Measurements from ENCODE around the gene DOCK1. TPM values are rescaled to one million over a fixed set of nuclear protein-coding genes. Genes with fewer than 3 reads are reported as not detected.

The DOCK1 gene
- total RNA-seq, 1 experiment from 2014 or later, result 40.0 TPM

DNA sequence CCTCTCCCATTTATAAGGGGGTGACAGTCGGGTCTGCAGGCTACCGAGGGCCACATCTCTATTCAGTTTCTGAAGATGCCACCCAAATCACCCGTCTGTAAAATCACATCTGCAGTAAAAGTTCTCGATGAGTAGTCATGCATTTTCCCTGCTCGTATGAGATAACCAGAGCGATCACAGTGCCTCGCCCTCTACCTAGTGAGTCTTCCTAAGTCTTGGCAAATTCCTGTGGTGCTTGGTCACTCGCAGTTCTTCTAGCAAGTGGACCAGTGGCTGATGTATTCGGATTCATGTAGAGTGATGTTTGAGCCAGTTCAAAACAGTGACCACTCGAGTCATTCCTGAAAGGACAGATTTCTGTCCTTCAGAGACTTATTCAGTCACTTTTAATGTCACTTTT lies 246.3 kb downstream of the DOCK1 start:
- no TSS peak for BruUV-seq (replicated peaks)
- Mint-ChIP-seq H3K27me3 (ENCODE audit: insufficient read depth, unreplicated experiment) (no peaks in the 10 kb centered on the region), H3K27ac (ENCODE audit: low read depth, unreplicated experiment) (peak overlapping the region; percentile 93), H3K36me3 (ENCODE audit: insufficient read depth, unreplicated experiment) (no peaks in the 10 kb centered on the region), H3K4me1 (ENCODE audit: insufficient read depth, unreplicated experiment) (peaks cover 50% of the 10 kb centered on the region), H3K9me3 (ENCODE audit: unreplicated experiment) (no peaks in the 10 kb centered on the region), H3K4me3 (ENCODE audit: unreplicated experiment) (peak overlapping the region; percentile 41)
- CTCF ChIA-PET, result no interaction called here
- intact Hi-C loops (cut with micrococcal nuclease), result loop anchor here (5.0 kb wide), 2 partner anchors 109 to 249 kb away; no protein-coding TSS in a partner anchor
- no peak for TF ChIP-seq CTCF (IDR thresholded peaks at IDR 0.05; ENCODE audit: unreplicated experiment)
- DNase-seq (ENCODE audit: unreplicated experiment), result peak; percentile 50
- POLR2A ChIA-PET, result interaction anchor here (0.6 to 1.3 kb wide), 4 partner anchors 13 to 249 kb away, joined by 3 to 5 read pairs (median 3); no protein-coding TSS in a partner anchor

DNA sequence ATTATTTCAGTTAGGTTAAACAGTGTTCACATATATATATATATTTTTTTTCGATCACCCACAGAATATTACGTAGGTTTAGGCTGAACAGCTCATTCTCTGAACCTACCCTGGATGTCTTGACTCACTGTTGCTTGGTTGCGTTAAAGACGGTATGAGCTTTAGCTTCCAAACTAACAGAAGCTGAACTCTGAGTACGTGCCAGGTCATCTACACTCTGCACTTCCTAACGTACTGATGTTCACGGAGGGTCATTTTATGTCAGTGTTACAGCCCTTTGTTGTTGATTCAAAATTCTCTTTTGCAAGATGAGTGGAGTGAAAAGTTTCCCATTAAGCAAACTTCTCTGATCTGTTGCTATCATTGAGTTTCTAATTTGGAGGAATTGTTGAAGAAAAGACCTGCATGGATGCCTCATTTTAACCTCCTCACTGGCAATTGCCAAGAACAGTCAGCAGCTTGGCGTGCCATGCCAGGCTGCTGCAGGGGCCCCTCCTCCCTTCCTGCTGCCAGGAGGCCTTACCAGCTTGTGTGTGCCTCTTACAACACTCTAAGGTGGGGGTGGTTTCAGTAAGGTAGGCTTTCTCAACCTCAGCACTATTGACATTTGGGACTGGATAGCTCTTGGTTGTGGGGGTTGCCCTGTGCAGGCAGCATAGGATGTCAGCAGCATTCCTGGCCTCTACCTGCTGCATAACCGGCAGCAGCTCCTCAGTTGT lies 246.9 kb downstream of the DOCK1 start:
- ChIA-PET POLR2A (interaction anchor here (0.6 to 1.3 kb wide), 5 partner anchors 11 to 250 kb away, joined by 3 to 5 read pairs (median 3); no protein-coding TSS in a partner anchor), CTCF (interaction anchor here (1.1 kb wide), 1 partner anchor 16 kb away, joined by 7 read pairs; no protein-coding TSS in a partner anchor)
- peak; percentile 96 for DNase-seq (ENCODE audit: unreplicated experiment)
- no TSS peak for BruUV-seq (replicated peaks)
- Mint-ChIP-seq H3K27me3 (ENCODE audit: insufficient read depth, unreplicated experiment) (no peaks in the 10 kb centered on the region), H3K9me3 (ENCODE audit: unreplicated experiment) (no peaks in the 10 kb centered on the region), H3K4me1 (ENCODE audit: insufficient read depth, unreplicated experiment) (peaks cover 50% of the 10 kb centered on the region), H3K27ac (ENCODE audit: low read depth, unreplicated experiment) (peak overlapping the region; percentile 93), H3K4me3 (ENCODE audit: unreplicated experiment) (peak overlapping the region; percentile 41), H3K36me3 (ENCODE audit: insufficient read depth, unreplicated experiment) (no peaks in the 10 kb centered on the region)
- no peak for TF ChIP-seq CTCF (IDR thresholded peaks at IDR 0.05; ENCODE audit: unreplicated experiment)
- intact Hi-C loops (cut with micrococcal nuclease), result loop anchor here (5.0 kb wide), 2 partner anchors 110 to 250 kb away; no protein-coding TSS in a partner anchor

GRCh38 chr10:127153181-127153580 lies 248.0 kb downstream of the DOCK1 start:
- TF ChIP-seq CTCF (IDR thresholded peaks at IDR 0.05; ENCODE audit: unreplicated experiment), result no peak
- Mint-ChIP-seq H3K27me3 (ENCODE audit: insufficient read depth, unreplicated experiment) (no peaks in the 10 kb centered on the region), H3K36me3 (ENCODE audit: insufficient read depth, unreplicated experiment) (no peaks in the 10 kb centered on the region), H3K4me3 (ENCODE audit: unreplicated experiment) (no peak overlapping the region), H3K27ac (ENCODE audit: low read depth, unreplicated experiment) (peak overlapping the region; percentile 93), H3K4me1 (ENCODE audit: insufficient read depth, unreplicated experiment) (peaks cover 55% of the 10 kb centered on the region), H3K9me3 (ENCODE audit: unreplicated experiment) (no peaks in the 10 kb centered on the region)
- ChIA-PET POLR2A (interaction anchor here (0.7 to 0.8 kb wide), 2 partner anchors 10 to 664 kb away, joined by 3 read pairs; no protein-coding TSS in a partner anchor), CTCF (interaction anchor here (1.0 to 1.1 kb wide), 2 partner anchors 12 to 15 kb away, joined by 3 to 7 read pairs; no protein-coding TSS in a partner anchor)
- intact Hi-C loops (cut with micrococcal nuclease), result loop anchor here (5.0 kb wide), 2 partner anchors 111 to 251 kb away; no protein-coding TSS in a partner anchor
- no TSS peak for BruUV-seq (replicated peaks)
- no peak for DNase-seq (ENCODE audit: unreplicated experiment)

GRCh38 chr10:127154831-127155620 lies 249.8 kb downstream of the DOCK1 start:
- BruUV-seq (replicated peaks), result no TSS peak
- POLR2A ChIA-PET, result no interaction called here
- CTCF ChIA-PET, result no interaction called here

More at GRCh38 chr10:127154831-127155620, 249.8 kb downstream of the DOCK1 start:
- intact Hi-C loops (cut with micrococcal nuclease), result loop anchor here (5.0 kb wide), 2 partner anchors 113 to 253 kb away; no protein-coding TSS in a partner anchor
- Mint-ChIP-seq H3K4me1 (ENCODE audit: insufficient read depth, unreplicated experiment) (peaks cover 38% of the 10 kb centered on the region), H3K9me3 (ENCODE audit: unreplicated experiment) (no peaks in the 10 kb centered on the region), H3K36me3 (ENCODE audit: insufficient read depth, unreplicated experiment) (no peaks in the 10 kb centered on the region), H3K27ac (ENCODE audit: low read depth, unreplicated experiment) (no peak overlapping the region), H3K27me3 (ENCODE audit: insufficient read depth, unreplicated experiment) (no peaks in the 10 kb centered on the region), H3K4me3 (ENCODE audit: unreplicated experiment) (no peak overlapping the region)
- DNase-seq (ENCODE audit: unreplicated experiment), result peak; percentile 27
- no peak for TF ChIP-seq CTCF (IDR thresholded peaks at IDR 0.05; ENCODE audit: unreplicated experiment)
